ENCODE measurements around the gene CAPN14.
"Not testable (repeated sequence)": the region's sequence is repeated elsewhere in the genome, so short reads cannot be mapped to it uniquely, and the experiment has no call there.

Gene CAPN14

DNA sequence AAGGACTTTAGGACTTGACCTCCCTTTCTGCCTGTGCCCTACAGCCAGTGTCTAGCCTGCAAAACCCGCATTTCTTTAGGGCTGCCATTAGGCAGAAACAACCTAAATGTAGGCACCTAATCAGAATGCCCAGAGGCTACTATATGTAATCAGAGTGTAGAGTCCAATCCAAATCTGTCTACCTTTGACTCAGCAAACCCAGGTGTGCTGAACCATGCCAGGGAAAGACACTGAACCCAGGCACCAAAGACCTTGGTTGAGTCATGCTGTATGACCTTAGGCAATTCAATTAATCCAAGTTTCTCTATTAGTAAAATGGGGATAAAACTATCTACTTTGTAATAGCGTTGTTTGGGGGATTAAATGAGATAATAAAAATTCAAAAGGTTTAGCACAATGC lies 20.7 kb downstream of the CAPN14 start:
- peaks cover 9% of the 10 kb centered on the region for H3K27me3 ChIP-seq (ENCODE audit: insufficient read depth, low read length)
- H3K4me3 ChIP-seq (ENCODE audit: low read depth, low read length), result no peak overlapping the region
- no peaks in the 10 kb centered on the region for H3K36me3 ChIP-seq (ENCODE audit: insufficient read depth, low read length)
- H3K79me2 ChIP-seq (ENCODE audit: control insufficient read depth, insufficient read depth, low read length, unreplicated experiment), result no peaks in the 10 kb centered on the region
- no peaks in the 10 kb centered on the region for H3K4me1 ChIP-seq (ENCODE audit: control insufficient read depth, insufficient read depth, low read length, unreplicated experiment)
- no peak overlapping the region for H3K27ac ChIP-seq (ENCODE audit: low read depth, low read length)
- no peak overlapping the region for H2AFZ ChIP-seq (ENCODE audit: low read length, unreplicated experiment)

DNA sequence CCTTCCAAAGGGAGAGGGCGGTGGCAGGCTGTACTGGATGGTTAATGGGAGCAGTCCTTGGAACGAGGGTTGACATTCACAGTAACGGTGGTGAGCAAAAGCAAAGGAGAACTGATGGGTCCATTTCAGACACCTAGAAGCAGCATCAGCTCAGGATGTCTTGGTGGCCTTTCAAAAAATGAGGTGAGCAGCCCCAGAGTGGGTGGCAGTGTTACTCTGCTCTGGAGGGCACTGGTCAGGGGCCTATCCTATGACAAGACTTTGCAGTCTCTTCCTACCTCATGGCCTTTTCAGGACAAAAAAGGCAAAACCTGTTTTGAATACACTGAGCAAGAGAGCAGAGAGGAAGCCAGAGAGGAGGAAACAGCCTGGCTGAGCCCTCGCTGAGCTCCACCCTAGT lies 23.5 kb downstream of the CAPN14 start:
- H3K36me3 ChIP-seq (ENCODE audit: insufficient read depth, low read length), result no peaks in the 10 kb centered on the region
- no peak overlapping the region for H3K4me3 ChIP-seq (ENCODE audit: low read depth, low read length)
- no peaks in the 10 kb centered on the region for H3K79me2 ChIP-seq (ENCODE audit: control insufficient read depth, insufficient read depth, low read length, unreplicated experiment)
- no peaks in the 10 kb centered on the region for H3K4me1 ChIP-seq (ENCODE audit: control insufficient read depth, insufficient read depth, low read length, unreplicated experiment)
- no peak overlapping the region for H3K27ac ChIP-seq (ENCODE audit: low read depth, low read length)
- H3K27me3 ChIP-seq (ENCODE audit: insufficient read depth, low read length), result peaks cover 10% of the 10 kb centered on the region
- H2AFZ ChIP-seq (ENCODE audit: low read length, unreplicated experiment), result no peak overlapping the region

DNA sequence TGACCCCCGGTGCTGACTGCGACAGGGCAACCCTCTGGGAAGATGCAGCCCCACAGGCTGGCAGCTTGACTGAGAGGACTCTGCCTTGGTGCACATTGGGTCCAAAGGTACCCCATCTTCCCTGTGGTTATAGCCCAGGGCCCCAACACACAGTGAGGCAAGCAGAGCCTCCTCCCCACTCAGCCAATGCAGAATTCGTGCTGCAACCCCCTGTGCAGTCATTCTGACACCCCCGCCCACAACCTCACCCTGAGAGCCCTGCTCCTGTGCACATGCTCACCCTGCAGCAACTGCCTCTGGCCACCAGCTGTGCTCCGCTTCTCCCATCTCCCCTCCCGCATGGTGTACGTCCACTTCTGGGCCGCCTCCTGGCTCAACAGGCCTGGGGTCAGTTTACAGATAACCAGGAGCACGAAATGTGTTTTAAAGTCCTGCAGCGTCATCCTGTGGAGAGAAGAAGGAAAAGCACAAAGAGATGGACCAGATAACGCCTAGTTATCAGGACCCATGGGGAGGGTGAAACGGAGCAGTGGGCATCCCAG lies 24.4 kb downstream of the CAPN14 start:
- H3K4me3 ChIP-seq (ENCODE audit: low read depth, low read length), result no peak overlapping the region
- no peaks in the 10 kb centered on the region for H3K79me2 ChIP-seq (ENCODE audit: control insufficient read depth, insufficient read depth, low read length, unreplicated experiment)
- no peaks in the 10 kb centered on the region for H3K4me1 ChIP-seq (ENCODE audit: control insufficient read depth, insufficient read depth, low read length, unreplicated experiment)
- H3K27me3 ChIP-seq (ENCODE audit: insufficient read depth, low read length), result peaks cover 10% of the 10 kb centered on the region
- no peaks in the 10 kb centered on the region for H3K36me3 ChIP-seq (ENCODE audit: insufficient read depth, low read length)
- no peak overlapping the region for H2AFZ ChIP-seq (ENCODE audit: low read length, unreplicated experiment)
- H3K27ac ChIP-seq (ENCODE audit: low read depth, low read length), result no peak overlapping the region

DNA sequence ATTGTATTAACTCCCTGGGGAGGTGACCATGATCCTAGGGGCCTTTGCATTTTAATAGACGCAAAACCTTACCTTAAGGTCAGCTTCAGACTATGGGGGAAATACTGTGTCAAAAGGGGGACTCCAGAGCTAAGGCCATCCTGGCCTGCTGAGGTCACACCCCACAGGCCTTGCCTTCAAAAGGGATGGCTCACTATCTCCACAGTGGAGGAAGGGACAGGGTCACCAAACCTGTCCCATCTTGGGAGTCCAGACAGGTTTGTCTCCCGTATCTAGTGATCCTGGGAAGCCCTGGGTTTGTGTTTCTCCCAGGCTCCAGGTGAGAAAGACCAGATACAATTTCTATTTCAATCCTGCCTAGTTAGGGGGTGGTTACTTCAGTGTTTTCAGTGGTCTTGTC lies 24.9 kb downstream of the CAPN14 start:
- Histone ChIP-seq H3K27me3 (ENCODE audit: insufficient read depth, low read length) (peaks cover 10% of the 10 kb centered on the region), H3K4me1 (ENCODE audit: control insufficient read depth, insufficient read depth, low read length, unreplicated experiment) (no peaks in the 10 kb centered on the region), H3K79me2 (ENCODE audit: control insufficient read depth, insufficient read depth, low read length, unreplicated experiment) (no peaks in the 10 kb centered on the region), H3K4me3 (ENCODE audit: low read depth, low read length) (no peak overlapping the region), H2AFZ (ENCODE audit: low read length, unreplicated experiment) (no peak overlapping the region), H3K36me3 (ENCODE audit: insufficient read depth, low read length) (no peaks in the 10 kb centered on the region), H3K27ac (ENCODE audit: low read depth, low read length) (no peak overlapping the region)

DNA sequence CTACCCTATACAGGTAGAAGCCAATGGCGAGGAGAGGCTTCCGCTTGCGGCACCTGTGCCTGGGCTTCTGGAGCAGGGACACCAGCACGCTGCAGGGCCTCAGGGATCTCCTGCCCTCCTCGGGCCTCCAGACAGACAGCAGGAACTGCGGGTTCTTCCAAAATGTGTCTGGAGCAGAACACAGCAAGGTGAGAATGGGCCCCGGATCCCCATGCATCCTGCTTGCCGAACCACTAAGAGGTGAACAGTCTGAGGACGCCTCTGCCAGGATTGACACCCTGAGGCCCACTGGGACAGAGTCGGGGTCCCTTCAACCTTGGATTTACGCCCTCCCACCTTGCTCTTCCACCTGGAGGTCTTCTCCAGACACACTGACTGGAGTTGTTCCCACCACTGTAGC lies 25.4 kb downstream of the CAPN14 start:
- no peak overlapping the region for H3K27ac ChIP-seq (ENCODE audit: low read depth, low read length)
- H3K27me3 ChIP-seq (ENCODE audit: insufficient read depth, low read length), result peaks cover 10% of the 10 kb centered on the region
- H3K4me1 ChIP-seq (ENCODE audit: control insufficient read depth, insufficient read depth, low read length, unreplicated experiment), result no peaks in the 10 kb centered on the region
- no peaks in the 10 kb centered on the region for H3K79me2 ChIP-seq (ENCODE audit: control insufficient read depth, insufficient read depth, low read length, unreplicated experiment)
- no peak overlapping the region for H2AFZ ChIP-seq (ENCODE audit: low read length, unreplicated experiment)
- H3K36me3 ChIP-seq (ENCODE audit: insufficient read depth, low read length), result no peaks in the 10 kb centered on the region
- no peak overlapping the region for H3K4me3 ChIP-seq (ENCODE audit: low read depth, low read length)

DNA sequence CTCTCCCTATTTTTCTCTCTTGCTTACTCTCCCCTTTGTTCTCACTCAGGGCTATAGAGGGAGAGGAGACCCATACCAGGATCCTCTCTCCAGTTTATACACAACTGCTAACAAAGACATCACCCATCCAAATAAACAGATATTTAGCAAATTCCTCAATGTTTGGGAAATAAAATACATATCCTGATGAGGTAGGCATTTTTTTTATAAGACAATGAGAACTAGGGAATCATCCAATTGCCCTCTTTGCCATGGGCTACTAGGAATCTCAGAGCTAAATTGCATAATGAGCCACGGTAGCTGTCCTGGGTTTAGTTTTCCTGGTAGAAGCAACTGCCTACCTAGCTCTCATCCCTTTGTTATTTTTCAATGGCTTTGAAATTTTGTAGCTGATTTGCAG lies 27.1 kb downstream of the CAPN14 start:
- no peak overlapping the region for H2AFZ ChIP-seq (ENCODE audit: low read length, unreplicated experiment)
- H3K4me1 ChIP-seq (ENCODE audit: control insufficient read depth, insufficient read depth, low read length, unreplicated experiment), result no peaks in the 10 kb centered on the region
- H3K27me3 ChIP-seq (ENCODE audit: insufficient read depth, low read length), result peaks cover 19% of the 10 kb centered on the region
- H3K4me3 ChIP-seq (ENCODE audit: low read depth, low read length), result no peak overlapping the region
- H3K36me3 ChIP-seq (ENCODE audit: insufficient read depth, low read length), result no peaks in the 10 kb centered on the region
- H3K79me2 ChIP-seq (ENCODE audit: control insufficient read depth, insufficient read depth, low read length, unreplicated experiment), result no peaks in the 10 kb centered on the region
- H3K27ac ChIP-seq (ENCODE audit: low read depth, low read length), result no peak overlapping the region

DNA sequence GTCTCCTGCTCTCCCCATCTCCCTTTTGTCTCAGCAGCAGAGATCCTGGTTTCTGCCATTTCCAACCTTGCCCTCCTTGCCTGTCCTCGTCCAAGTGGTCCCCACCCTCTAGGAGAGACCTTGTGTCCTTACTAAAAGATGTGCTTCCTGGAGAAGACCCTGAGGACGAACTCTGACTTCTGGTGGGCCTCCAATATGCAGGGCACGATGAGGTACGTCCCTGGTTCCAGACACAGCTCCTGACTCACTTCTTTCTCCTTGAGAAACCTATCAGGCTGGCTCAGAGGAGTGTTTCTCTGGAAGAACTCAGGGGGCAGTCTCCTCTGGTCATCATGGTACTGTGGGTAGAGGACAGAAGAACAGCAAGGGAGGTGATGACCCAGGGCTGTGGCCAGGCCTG lies 28.2 kb downstream of the CAPN14 start:
- no peak overlapping the region for H3K27ac ChIP-seq (ENCODE audit: low read depth, low read length)
- H2AFZ ChIP-seq (ENCODE audit: low read length, unreplicated experiment), result no peak overlapping the region

DNA sequence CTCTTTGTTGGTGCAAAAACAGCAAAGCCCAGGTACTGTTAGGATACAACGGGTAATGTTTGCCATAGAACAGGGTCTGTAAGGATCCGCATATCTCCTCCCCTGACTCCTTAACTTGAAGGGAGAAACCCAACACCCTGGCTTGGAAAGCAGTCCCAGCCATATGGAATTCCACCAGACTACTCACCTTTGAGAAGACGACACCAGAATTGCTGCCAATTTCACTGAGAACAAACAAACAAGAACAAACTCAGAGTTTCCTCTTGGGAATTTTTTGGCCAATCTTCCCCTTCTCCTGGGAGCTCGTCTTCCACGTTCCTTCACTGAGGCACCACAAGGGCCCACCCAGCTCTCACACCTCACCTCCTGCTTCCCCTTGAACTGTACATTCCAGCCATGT lies 29.2 kb downstream of the CAPN14 start:
- no peak overlapping the region for H3K4me3 ChIP-seq (ENCODE audit: low read depth, low read length)
- no peaks in the 10 kb centered on the region for H3K79me2 ChIP-seq (ENCODE audit: control insufficient read depth, insufficient read depth, low read length, unreplicated experiment)
- no peaks in the 10 kb centered on the region for H3K36me3 ChIP-seq (ENCODE audit: insufficient read depth, low read length)
- H2AFZ ChIP-seq (ENCODE audit: low read length, unreplicated experiment), result no peak overlapping the region
- no peak overlapping the region for H3K27ac ChIP-seq (ENCODE audit: low read depth, low read length)
- peaks cover 17% of the 10 kb centered on the region for H3K27me3 ChIP-seq (ENCODE audit: insufficient read depth, low read length)
- no peaks in the 10 kb centered on the region for H3K4me1 ChIP-seq (ENCODE audit: control insufficient read depth, insufficient read depth, low read length, unreplicated experiment)

More for the DNA sequence above, 28.2 kb downstream of the CAPN14 start:
- no peak overlapping the region for H3K4me3 ChIP-seq (ENCODE audit: low read depth, low read length)
- peaks cover 19% of the 10 kb centered on the region for H3K27me3 ChIP-seq (ENCODE audit: insufficient read depth, low read length)
- no peaks in the 10 kb centered on the region for H3K36me3 ChIP-seq (ENCODE audit: insufficient read depth, low read length)
- H3K79me2 ChIP-seq (ENCODE audit: control insufficient read depth, insufficient read depth, low read length, unreplicated experiment), result no peaks in the 10 kb centered on the region
- H3K4me1 ChIP-seq (ENCODE audit: control insufficient read depth, insufficient read depth, low read length, unreplicated experiment), result no peaks in the 10 kb centered on the region

DNA sequence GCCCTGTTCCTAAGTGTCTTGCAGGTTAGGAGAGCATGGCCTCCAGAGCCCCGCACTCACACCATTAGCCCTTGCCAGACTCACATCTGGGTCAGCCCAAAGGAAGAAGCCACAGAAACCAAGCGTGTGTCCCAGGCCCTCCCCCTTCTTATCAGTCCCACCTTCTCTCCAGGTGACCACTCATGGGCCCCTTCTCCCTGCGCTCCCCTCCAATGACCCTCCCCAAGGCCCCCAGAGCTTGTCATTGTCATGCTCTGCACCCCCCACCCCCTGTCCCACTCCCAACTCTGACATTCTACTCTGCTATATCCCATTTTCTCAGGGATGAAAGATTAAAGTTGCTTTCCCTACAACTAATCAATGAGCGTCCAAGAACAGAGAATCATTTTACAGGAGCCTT lies 30.1 kb downstream of the CAPN14 start:
- Histone ChIP-seq H3K4me1 (ENCODE audit: control insufficient read depth, insufficient read depth, low read length, unreplicated experiment) (no peaks in the 10 kb centered on the region), H3K79me2 (ENCODE audit: control insufficient read depth, insufficient read depth, low read length, unreplicated experiment) (no peaks in the 10 kb centered on the region), H3K4me3 (ENCODE audit: low read depth, low read length) (no peak overlapping the region), H3K27ac (ENCODE audit: low read depth, low read length) (no peak overlapping the region), H3K36me3 (ENCODE audit: insufficient read depth, low read length) (no peaks in the 10 kb centered on the region), H3K27me3 (ENCODE audit: insufficient read depth, low read length) (peaks cover 17% of the 10 kb centered on the region), H2AFZ (ENCODE audit: low read length, unreplicated experiment) (no peak overlapping the region)

DNA sequence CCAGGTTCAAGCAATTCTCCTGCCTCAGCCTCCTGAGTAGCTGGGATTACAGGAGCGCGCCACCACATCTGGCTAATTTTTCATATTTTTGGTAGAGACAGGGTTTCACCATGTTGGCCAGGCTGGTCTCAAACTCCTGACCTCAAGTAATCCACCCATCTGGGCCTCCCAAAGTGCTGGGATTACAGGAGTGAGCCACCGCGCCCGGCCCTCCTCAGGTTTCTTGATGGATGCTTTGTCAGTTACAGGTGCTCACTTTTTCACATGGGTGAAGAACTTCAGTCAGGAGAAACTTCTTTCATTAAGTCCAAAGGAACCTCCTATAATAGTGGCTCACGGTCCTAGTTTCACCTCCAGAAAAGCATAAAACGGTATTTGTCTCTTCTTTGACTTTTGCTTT lies 33.3 kb downstream of the CAPN14 start:
- not testable (repeated sequence) for H3K36me3 ChIP-seq (ENCODE audit: insufficient read depth, low read length); H3K79me2 ChIP-seq (ENCODE audit: control insufficient read depth, insufficient read depth, low read length, unreplicated experiment); H3K4me1 ChIP-seq (ENCODE audit: control insufficient read depth, insufficient read depth, low read length, unreplicated experiment); H3K4me3 ChIP-seq (ENCODE audit: low read depth, low read length); H3K27ac ChIP-seq (ENCODE audit: low read depth, low read length); H2AFZ ChIP-seq (ENCODE audit: low read length, unreplicated experiment)
- peaks cover 13% of the 10 kb centered on the region for H3K27me3 ChIP-seq (ENCODE audit: insufficient read depth, low read length)

DNA sequence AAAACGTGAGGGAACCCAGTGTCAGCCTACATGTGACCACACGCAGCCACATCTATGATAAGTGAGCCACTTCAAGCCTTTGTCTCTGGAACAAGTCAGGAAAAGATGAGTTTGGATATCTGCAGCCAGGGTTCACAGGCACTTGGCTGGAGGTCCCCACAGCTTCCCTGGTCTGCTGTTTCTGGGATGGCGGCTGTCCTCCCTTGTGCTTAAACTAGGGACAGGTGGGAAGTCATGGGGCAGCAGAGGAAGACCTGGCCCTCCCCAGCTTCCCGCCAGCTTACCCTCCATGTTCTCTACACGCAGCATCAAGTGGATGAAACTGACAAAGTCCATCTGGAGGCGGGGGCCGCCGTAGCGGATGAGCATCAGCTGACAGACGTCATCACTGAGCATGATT lies 40.6 kb downstream of the CAPN14 start:
- Histone ChIP-seq H3K27ac (ENCODE audit: low read depth, low read length) (no peak overlapping the region), H3K4me3 (ENCODE audit: low read depth, low read length) (no peak overlapping the region), H3K4me1 (ENCODE audit: control insufficient read depth, insufficient read depth, low read length, unreplicated experiment) (no peaks in the 10 kb centered on the region), H3K27me3 (ENCODE audit: insufficient read depth, low read length) (peaks cover 22% of the 10 kb centered on the region), H2AFZ (ENCODE audit: low read length, unreplicated experiment) (no peak overlapping the region), H3K36me3 (ENCODE audit: insufficient read depth, low read length) (no peaks in the 10 kb centered on the region), H3K79me2 (ENCODE audit: control insufficient read depth, insufficient read depth, low read length, unreplicated experiment) (no peaks in the 10 kb centered on the region)
